HG03565 (cell line): Measurements from ENCODE around the gene UBAC2.
"Not testable (repeated sequence)": the region's sequence is repeated elsewhere in the genome, so short reads cannot be mapped to it uniquely, and the experiment has no call there.

Experiments used
- ATAC-seq: cut with Tn5 transposase; IDR thresholded peaks from one replicate; pipeline ENCODE4 v1.9.1; 2021; ENCODE audit warnings: mild to moderate bottlenecking, moderate library complexity; ENCODE audit not compliant: unreplicated experiment

The UBAC2 gene

DNA sequence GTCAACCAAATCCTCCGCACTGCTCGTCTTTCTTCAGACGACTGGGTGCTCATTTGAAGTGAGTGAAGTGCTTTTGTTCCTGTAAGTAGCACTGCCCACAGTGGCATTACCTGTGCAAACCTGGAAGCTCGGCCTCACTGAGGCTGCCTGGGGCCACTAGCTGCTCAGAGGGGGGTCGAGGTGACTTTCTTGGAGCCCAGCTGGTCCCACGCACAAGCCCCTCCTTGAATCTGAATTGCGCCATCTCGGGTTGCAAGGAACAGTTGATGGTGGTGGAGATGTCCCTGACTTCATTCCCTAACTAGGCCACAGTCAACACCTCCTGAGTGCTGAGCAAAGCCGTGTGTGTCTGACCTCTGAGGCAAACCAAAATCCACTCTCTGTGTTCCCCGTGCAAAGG is 185.8 kb downstream of the UBAC2 start:
- ATAC-seq = no peak

DNA sequence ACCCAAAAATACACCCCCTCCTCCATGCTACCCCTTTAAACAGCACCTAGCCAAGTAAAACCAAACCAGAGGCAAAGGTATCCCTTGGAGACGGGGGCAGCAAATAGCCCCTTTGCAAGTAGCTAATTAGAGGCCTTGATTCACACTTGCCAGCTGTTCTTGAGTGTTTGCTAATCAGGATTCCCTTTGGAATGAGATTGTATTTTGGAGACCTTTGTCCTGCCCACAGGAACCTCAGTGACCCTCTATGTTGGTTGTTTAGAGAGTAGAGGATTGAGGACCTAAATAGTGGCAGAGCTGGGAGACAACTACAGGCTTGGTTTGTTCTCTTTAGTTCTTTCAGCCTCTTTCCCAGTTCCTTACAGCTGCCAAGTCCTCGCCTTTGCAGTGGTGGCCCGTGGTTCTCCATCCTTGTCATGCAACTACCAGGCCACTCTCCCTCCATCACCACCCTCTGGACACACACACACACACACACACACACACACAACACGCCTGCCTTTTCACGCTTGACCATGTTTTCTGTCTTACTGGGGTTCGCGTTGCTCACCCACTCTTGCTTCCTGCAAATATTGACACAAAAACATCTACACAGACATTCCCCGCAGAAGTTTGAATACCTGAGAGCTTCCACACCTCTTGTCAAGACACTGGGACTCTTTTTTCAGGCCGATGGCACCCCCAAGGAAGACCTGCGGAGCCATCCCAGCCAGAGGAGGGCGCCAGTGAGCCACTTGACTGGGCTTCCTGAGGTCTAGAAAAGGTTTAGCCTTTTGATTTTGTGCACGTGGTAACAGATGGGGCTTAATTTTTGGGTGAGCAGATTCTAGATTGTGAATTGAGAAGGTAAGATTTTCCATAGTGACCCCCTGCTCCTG is 186.5 kb downstream of the UBAC2 start:
- peak; percentile 52 for ATAC-seq

DNA sequence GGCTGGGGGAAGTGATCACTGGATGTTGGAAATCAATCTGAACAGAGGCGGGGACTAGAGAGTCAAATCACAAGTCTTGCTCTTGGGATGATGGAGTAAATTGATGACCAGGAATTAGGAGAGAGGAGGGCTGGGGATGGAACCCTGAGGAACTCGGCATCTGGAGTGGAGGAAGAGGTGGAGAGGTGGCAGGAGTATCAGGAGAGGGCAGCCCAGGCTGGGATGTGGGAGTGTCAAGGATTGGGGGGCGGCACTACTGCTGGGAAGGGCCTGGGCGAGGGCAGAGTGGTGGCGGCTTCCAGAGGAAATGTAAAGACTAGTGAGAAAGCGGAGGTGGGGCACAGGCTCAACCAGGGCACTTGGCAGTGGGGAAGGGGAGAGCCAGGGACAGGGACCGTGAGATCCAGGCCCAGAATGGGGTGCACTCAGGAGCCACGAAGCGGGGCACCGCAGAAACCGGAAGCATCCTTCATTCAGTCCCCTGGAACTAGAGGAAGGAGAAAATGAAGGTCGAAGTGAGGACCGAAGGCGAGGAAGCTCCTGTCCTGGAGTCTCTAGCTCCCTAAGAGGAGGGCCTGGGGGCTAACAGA is 187.8 kb downstream of the UBAC2 start:
- no peak for ATAC-seq

DNA sequence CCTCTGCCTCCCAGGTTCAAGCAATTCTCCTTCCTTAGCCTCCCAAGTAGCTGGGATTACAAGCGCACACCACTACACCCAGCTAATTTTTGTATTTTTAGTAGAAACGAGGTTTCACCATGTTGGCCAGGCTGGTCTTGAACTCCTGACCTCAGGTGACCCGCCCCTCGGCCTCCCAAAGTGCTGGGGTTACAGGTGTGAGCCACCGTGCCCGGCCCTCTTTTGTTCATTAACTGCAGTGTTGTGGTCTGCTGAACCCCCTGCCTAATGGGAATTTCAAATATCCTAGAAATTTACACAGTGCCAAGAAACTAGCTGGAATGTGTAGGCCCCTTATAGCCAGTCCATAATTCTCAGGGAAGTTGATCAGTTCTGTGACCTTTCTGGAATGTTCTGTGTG is 188.4 kb downstream of the UBAC2 start:
- not testable (repeated sequence) for ATAC-seq

DNA sequence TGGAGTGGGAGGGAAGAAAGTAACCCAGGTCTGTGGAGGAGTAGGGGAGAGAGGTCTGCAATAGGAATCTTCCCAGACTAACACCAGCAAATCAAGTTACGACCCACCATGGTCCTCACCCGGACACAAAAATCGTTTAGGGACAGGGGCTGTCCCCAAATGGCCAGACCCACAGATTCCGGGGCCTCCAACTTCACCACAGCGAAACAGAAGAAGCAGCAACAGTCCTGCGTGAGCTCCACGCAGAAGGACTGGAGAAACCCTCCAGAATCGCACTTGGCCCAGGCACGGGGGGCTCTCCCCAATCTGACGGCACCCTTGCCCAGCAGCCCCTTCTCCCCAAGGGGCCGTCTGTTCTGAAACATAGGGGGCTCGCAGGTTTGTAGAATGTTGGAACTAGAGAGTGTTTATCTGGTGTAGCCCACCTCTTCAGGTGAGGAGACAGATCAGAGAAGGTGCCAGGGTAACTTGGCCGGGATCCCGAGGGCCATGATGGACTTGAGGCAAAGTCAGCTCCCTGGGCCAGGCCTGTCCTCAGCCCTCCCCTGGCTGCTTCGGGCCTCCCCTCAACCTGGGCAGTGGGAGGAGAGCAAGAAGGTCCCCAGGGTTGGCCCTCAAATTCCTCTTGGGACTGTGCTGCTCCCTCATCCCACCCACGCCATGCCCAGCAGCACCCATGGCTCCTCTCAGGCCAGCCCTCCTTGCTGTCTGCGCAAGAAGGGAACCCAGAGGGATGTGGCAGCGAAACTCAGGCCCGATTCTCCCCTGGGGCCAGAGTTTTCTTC is 189.1 kb downstream of the UBAC2 start:
- no peak for ATAC-seq

DNA sequence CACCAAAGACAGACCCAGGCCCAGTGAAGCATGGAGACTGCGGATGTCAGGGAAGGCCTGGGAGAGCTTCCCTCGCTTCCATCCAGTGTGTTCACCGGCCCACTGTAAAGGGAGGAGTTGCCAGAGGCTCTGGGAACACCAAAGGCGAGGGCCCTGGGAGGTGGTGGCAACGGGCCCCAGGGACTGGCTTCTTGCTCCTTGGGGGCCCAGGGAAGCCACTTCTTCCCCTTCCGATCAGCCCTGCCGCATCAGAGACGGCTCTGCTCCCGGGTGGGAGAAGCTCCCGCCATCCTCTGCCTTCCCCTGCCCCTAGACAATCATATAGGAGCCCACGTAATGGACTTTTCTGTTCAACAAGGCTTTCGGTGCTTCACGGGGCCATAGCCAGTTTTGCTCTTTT is 189.9 kb downstream of the UBAC2 start:
- no peak for ATAC-seq

DNA sequence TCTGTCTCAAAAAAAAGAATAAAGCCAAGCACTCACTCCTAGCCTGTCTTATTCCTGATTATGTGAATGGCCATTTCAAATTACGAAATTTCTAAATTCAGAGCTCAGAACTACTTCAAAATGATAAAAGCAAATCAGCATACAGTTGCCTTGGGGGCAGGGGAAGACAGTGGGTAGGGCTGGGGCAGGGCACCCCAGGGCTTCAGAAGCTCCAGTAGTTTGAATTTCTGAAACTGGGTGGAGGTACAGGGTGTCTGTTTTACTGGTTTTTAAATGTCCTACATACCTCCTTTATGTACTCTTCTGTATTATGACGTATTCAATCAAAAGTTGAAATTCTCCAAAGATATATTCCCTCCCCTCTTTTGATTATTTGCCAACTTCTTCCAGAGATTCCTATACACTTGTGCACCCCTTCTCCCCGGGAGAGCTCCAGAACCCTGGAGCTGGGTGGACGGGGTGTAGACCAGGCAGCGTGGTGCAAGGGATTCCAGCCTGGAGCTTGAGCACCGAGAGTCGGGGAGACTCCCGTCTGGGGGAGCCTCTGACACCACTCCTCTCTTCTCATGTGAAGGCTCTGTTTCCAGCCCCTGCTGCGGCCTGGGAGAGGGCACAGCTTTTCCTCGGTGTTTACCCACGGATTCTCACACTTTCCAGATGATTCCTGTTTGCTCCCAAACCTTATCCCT is 191.3 kb downstream of the UBAC2 start:
- no peak for ATAC-seq

DNA sequence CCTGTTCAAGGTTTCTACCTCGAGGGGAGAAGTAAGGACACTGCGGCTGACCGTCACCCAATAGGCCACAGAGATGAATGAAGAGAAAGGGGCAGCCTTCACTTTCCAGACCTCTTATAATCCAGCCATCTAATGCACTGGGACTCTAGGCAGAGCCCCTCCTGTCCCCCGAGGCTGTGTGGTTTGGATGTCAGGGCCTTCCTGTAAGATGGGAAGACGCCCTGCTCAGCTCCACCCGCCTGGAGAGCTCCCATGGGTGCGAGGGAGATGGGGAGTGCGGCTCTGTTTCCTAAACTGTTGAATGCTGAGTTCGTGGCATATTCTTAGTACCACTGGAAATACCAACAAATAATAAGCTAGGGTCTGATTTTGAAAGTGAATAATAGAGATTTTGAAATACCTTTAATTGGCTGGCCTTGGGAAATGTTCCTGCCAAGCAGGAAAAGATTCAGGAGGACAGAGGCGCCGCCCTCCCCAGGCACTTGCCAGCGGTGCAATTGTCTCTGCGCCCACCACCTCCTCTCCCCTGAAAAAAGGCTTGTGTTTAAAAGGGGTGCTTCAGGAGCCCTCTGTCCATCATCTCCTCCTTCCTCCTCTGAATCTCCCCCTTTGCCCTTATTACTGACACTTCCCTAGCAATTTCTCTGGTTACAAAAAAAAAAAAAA is 191.9 kb downstream of the UBAC2 start:
- no peak for ATAC-seq

DNA sequence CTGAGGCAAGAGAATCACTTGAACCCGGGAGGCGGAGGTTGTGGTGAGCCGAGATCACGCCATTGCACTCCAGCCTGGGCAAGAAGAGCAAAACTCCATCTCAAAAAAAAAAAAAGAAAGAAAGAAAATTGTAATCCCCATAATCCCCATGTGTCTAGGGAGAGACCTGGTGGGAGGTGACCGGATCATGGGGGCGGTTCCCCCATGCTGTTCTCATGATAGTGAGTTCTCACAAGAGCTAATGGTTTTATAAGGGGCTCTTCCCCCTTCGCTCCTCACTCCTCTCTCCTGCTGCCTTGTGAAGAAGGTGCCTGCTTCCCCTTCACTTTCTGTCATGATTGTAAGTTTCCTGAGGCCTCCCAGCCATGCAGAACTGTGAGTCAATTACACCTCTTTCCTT is 192.7 kb downstream of the UBAC2 start:
- not testable (repeated sequence) for ATAC-seq

DNA sequence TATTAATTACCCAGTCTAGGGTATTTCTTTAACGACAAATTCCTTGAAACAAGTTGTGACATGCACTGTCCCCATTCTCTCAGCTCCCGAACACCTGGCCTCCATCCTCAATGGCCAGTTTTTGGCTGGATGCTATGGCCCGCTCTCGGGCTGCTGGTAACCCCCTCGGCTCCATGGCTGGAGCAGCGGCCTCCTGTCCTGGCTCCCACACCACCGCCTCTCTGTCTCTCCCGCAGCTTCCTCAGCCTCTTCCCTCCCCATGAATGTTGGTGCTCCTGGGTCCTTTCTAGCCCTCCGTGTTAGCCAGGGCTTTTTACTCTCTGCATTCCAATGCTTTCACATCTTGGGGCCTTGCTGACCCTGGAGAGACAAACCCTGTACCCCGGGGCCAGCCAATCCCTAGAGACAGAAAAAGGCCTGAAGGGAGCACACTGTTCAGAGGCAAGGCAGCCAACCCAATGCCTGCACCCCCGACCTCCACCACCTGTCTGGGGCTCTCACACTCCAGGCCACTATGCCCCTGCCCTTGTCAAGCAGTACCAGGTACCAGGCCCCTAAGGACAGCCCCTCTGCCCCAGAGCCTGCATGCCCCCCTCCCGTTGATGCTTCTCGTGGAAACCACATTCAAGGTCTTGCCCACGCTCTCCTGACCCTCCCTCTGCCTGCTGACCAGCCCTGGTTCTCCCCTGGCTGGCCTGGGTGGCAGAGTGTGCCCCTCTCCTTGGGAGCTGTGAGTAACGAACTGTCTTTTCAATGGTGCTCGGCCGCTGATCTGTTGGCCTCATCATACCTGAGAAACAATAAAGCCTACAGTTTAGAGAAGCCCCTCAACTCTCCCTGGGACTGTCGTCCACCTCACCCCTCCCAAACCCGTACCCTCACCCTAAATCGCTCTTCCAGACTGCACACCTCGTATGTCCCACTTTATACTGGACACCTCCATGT is 193.4 kb downstream of the UBAC2 start:
- ATAC-seq = no peak

DNA sequence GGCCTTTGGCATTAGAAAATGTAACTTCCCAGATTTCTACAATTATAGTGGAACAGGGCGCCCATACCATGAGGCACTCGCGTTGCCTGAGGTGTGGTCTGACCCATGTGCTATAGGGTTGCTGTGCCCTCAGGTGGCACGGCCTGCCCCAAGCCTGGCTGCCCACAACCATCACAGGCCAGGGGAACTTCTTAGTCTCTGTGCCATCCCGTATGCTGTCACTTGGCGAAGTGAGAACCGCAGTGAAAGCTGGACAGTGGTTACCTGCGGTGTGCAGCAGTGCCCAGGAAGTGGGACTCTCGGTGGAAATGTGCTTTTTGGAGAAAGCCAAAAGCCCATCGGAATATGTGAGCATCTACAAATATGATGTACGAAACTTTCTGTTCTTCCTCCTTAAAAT is 194.8 kb downstream of the UBAC2 start:
- no peak for ATAC-seq

DNA sequence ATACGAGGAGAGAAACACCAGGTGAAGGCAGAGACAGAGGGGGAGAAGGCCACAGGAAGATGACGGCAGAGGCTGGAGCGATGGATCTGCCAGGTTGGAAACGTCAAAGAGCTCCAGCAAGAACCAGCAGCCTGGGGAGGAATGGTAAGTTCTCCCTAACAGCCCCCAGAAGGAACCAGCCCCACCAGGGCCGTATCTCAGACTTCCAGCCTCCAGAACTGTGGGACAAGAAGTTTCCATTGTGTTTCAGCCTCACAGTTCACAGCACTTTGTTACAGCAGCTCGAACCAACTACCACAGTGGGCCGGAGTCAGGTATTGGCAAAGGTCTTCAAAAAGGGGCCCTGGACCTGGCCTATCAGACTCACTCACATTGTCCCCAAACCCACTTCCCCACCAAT is 195.8 kb downstream of the UBAC2 start:
- ATAC-seq = no peak

DNA sequence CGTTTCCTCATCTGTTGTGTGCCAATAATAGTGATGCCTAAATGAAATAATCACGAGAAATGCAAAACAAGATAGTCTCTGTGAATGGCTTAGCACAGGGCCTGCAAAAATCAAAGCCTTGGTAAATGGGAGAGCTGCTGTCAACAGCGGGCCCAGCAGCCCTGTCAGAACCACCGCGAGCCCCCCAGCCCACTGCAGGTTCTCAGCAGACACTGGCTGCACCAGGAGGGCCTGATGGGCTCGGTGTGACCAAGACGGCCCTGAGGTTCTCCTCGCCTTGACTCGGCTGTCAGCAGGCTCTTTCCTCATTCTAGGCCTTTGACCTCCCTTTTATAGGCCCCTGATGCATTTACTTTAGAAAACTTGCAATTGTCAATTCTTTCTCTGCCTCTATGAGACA is 197.4 kb downstream of the UBAC2 start:
- ATAC-seq = no peak

DNA sequence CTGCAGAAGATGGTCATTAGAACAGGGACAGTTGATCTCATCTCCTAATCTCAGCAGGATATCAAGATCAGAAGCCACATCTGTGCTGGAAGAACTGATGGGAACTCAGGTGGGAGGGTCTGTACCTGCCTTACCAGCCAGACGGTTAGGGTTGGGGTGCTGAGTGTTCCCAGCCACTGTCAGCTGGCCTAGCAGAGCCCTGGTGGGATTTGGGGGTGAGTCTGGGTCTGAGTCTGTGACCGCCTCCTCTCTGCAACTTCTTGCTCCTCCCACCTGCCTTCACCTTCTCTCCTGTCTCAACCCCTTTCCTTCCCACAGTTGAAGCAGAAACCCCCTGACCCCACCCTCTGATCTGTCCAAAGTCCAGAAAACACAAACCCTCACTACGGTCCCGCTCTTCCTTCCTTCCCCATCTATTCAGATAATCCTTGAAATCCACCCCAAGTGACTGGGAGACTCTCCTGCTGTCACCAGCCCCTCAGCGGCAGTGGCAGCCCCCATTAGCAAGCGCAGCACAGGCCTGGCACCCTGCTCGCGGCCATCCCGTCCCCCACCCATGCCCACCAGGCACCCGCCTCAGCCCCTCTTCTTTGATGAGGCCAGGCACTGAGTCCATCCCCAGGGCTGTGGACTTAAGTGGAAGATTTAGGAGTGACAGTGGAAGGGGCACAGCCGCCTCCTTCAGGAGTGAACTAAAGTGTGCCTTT is 198.4 kb downstream of the UBAC2 start:
- no peak for ATAC-seq

DNA sequence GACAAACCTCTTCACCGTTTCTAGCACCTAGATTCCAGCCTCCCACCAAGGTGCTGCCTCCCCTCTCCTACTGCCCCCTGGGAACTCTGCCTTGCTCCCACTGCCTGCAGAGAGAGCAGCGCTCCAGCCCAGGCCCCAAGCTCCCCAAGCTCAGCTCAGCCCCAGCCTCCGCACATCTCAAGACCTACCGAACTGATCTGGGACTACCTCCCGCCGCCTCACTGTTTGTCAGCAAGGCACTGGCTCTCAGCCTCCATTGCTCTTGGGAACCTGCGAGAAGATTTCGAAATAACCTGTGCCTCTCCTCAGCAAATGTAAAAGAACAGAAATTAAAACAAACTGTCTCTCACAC is 198.9 kb downstream of the UBAC2 start:
- ATAC-seq = no peak

DNA sequence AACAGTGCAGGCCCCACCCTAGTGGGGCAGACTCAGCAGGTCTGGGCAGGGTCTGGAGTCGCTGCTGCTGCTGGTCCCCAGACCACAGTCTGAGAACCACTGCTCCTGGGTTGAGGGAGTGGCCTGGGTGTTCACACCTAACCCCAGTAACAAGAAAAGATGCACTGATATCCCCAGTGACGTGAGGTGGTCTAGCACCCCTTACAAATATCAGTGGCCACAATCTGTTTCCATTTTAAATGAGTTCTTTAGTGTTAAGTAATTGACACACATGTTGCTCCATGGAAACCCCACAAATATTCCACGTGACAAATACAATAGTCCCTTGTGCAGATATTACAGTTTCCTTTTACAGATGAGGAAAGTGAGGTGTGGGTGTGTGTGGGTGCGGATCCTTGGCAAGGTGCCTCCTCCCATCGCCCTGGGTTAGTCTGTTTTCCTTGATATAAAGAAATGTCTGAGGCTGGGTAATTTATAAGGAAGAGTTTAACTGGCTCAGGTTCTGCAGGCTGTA is 202.9 kb downstream of the UBAC2 start:
- ATAC-seq = no peak

DNA sequence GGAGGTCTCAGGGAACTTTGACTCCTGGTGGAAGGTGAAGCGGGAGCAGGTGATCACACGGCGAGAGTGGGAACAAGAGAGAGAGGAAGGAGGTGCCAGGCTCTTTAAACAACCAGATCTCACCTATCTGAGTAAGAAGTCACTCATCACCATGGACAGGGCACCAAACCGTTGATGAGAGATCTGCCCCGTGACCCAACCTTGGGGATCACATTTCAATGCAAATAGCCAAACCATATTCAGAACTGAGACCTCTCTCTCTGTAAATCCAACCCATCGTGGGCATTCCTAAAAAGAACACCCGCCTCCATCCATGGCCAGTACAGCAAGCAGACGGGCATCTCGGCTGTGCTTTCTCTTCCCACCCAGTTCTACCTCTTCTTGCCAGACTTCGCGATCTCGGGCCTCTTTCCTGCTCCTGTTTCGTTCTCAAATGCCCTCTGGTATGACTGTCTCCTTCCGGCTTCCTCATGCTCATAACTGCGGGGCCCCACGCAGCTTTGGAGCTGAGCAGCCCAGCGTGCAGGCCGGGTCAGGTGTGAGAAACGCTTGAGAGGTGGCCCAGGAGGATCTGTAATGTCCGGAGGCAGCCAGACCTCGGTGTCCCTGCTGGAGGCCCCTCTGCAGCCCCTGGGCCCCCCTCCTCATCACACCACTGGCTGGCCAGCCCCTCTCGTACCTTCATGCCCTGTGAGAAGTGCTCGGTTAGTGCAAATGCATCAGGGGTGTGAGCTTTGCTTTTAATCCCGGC is 203.5 kb downstream of the UBAC2 start:
- no peak for ATAC-seq

DNA sequence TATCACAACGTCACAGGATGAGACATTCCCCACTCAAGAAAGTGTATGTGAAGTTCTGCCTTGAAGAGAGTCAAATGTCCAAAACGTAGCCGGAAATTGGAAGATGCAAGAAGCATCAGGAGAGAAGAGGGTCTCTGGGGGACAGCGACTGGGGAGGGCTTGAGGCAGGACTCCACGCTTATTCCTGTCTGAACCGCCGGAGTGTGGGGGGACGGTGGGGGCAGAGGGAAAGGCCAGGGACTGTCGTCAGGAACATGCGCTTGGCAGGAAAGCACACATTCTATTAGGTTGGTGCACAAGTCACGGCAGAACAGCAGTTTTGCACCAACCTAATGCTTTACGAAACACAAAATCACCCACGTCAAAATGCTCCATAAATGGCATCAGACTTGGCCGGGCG is 205.3 kb downstream of the UBAC2 start:
- ATAC-seq = no peak
